GM19351 (cell line): ENCODE data around the gene NCK2.

Source experiments
- ATAC-seq: cut with Tn5 transposase; IDR thresholded peaks from one replicate; pipeline ENCODE4 v1.9.1; 2021; ENCODE audit warnings: mild to moderate bottlenecking, moderate library complexity; ENCODE audit not compliant: unreplicated experiment

The NCK2 gene

GRCh38 chr2:105789745-105790460, 45.2 kb downstream of the NCK2 start:
- ATAC-seq: peak; percentile 49

- ATAC-seq: peak; percentile 13
Measured at GRCh38 chr2:105790461-105791149, 45.9 kb downstream of the NCK2 start.

- no peak for ATAC-seq
Measured at GRCh38 chr2:105791229-105791628, 46.5 kb downstream of the NCK2 start.

GRCh38 chr2:105792561-105792960, 47.8 kb downstream of the NCK2 start:
- no peak for ATAC-seq

- no peak for ATAC-seq
Measured at GRCh38 chr2:105793196-105793975, 48.7 kb downstream of the NCK2 start.

- no peak for ATAC-seq
Measured at GRCh38 chr2:105794926-105795574, 50.3 kb downstream of the NCK2 start.

- no peak for ATAC-seq
Measured at GRCh38 chr2:105795575-105795934, 50.8 kb downstream of the NCK2 start.

GRCh38 chr2:105796131-105796638, 51.5 kb downstream of the NCK2 start:
- no peak for ATAC-seq

GRCh38 chr2:105796791-105797190, 52.1 kb downstream of the NCK2 start:
- ATAC-seq: no peak

GRCh38 chr2:105797298-105797819, 52.6 kb downstream of the NCK2 start:
- ATAC-seq: peak; percentile 46

GRCh38 chr2:105798595-105798994, 53.9 kb downstream of the NCK2 start:
- ATAC-seq: peak; percentile 29

GRCh38 chr2:105800036-105800713, 55.5 kb downstream of the NCK2 start:
- ATAC-seq: no peak

GRCh38 chr2:105800953-105801635, 56.4 kb downstream of the NCK2 start:
- ATAC-seq: no peak

GRCh38 chr2:105801961-105802360, 57.2 kb downstream of the NCK2 start:
- ATAC-seq: no peak

- ATAC-seq: peak; percentile 47
Measured at GRCh38 chr2:105802587-105802986, 57.9 kb downstream of the NCK2 start.

GRCh38 chr2:105803337-105803736, 58.6 kb downstream of the NCK2 start:
- peak; percentile 31 for ATAC-seq

- no peak for ATAC-seq
Measured at GRCh38 chr2:105803773-105804172, 59.1 kb downstream of the NCK2 start.

- ATAC-seq: no peak
Measured at GRCh38 chr2:105804266-105804665, 59.6 kb downstream of the NCK2 start.

- no peak for ATAC-seq
Measured at GRCh38 chr2:105806996-105807395, 62.3 kb downstream of the NCK2 start.
